HEK293 (cell line): Measurements from ENCODE around the gene KRT15.

Experiments used
- CTCF ChIA-PET: fragments of 350-600 bp; formaldehyde crosslinking; extraction: SDS; loops from one replicate; lab custom pipeline; 2021; ENCODE audit warnings: antibody characterized with exemption; lab: Yijun Ruan, JAX
- POLR2A ChIA-PET: fragments of 300-600 bp; formaldehyde crosslinking; extraction: SDS; loops from one replicate; lab custom pipeline; 2020; ENCODE audit warnings: antibody characterized with exemption, inconsistent platforms; lab: Yijun Ruan, JAX
- H3K27ac ChIP-seq: fragments of 200-500 bp; sonication (Bioruptor generic); 2 replicates; pipeline ENCODE4 v1.5.1; 2014; ENCODE audit warnings: low read depth, low read length, control low read depth, inconsistent platforms; ENCODE audit errors: extremely low read depth
- H3K36me3 ChIP-seq, 2 experiments: fragments of 200-500 bp in 1 of 2; sonication (Bioruptor generic) in 1 of 2; 1 replicate in 1 of 2; 2 replicates in 1 of 2; pipeline ENCODE4 v1.5.1; 2014 to 2017; ENCODE audit warnings: inconsistent platforms in 2 of 2, low read length in 2 of 2; ENCODE audit not compliant: control insufficient read depth in 2 of 2, insufficient read depth in 1 of 2
- H3K4me1 ChIP-seq: fragments of 200-500 bp; sonication (Bioruptor generic); 2 replicates; pipeline ENCODE4 v1.5.1; 2014; ENCODE audit warnings: mild to moderate bottlenecking, low read length, inconsistent platforms; ENCODE audit not compliant: control insufficient read depth, insufficient read depth
- H3K4me3 ChIP-seq: 2 replicates; pipeline ENCODE4 v1.5.1; 2011; ENCODE audit warnings: low read depth, mild to moderate bottlenecking, control low read depth, low read length, moderate library complexity
- H3K9me3 ChIP-seq: fragments of 200-500 bp; sonication (Bioruptor generic); 2 replicates; pipeline ENCODE4 v1.5.1; 2014; ENCODE audit warnings: low read depth, low read length, inconsistent platforms; ENCODE audit not compliant: control insufficient read depth, insufficient read depth
- EGR2 ChIP-seq: fragments of 450-650 bp; formaldehyde crosslinking; IDR thresholded peaks from 2 replicates; pipeline ENCODE4 v1.5.1; 2016; ENCODE audit warnings: low read depth, missing biosample characterization, missing genetic modification characterization
- ELK4 ChIP-seq: IDR thresholded peaks from 2 replicates; pipeline ENCODE4 v1.6.1; 2011; ENCODE audit warnings: mild to moderate bottlenecking, low read depth, low read length, borderline replicate concordance
- GLIS1 ChIP-seq: fragments of 450-650 bp; formaldehyde crosslinking; IDR thresholded peaks from 2 replicates; pipeline ENCODE4 v1.5.1; 2016; ENCODE audit warnings: missing biosample characterization, missing genetic modification characterization
- KLF1 ChIP-seq: fragments of 450-650 bp; formaldehyde crosslinking; IDR thresholded peaks from 2 replicates; pipeline ENCODE4 v1.5.1; 2016; ENCODE audit warnings: missing biosample characterization, missing genetic modification characterization
- ZBTB11 ChIP-seq: fragments of 450-650 bp; formaldehyde crosslinking; conservative IDR thresholded peaks from 2 replicates; pipeline ENCODE4 v1.5.1; 2016; ENCODE audit warnings: low read depth, missing biosample characterization, missing genetic modification characterization
- ZBTB17 ChIP-seq: fragments of 450-650 bp; formaldehyde crosslinking; IDR thresholded peaks from 2 replicates; pipeline ENCODE4 v1.5.1; 2016; ENCODE audit warnings: missing biosample characterization, missing genetic modification characterization
- ZBTB49 ChIP-seq: fragments of 450-650 bp; formaldehyde crosslinking; IDR thresholded peaks from 2 replicates; pipeline ENCODE4 v1.5.1; 2016; ENCODE audit warnings: missing biosample characterization, missing genetic modification characterization, low read depth
- ZFHX2 ChIP-seq: fragments of 450-650 bp; formaldehyde crosslinking; conservative IDR thresholded peaks from 2 replicates; pipeline ENCODE4 v1.5.1; 2016; ENCODE audit warnings: missing biosample characterization, missing genetic modification characterization
- ZFP3 ChIP-seq: fragments of 450-650 bp; formaldehyde crosslinking; IDR thresholded peaks from 2 replicates; pipeline ENCODE4 v1.5.1; 2016; ENCODE audit warnings: low read depth, missing biosample characterization, missing genetic modification characterization
- ZNF335 ChIP-seq: fragments of 450-650 bp; formaldehyde crosslinking; conservative IDR thresholded peaks from 2 replicates; pipeline ENCODE4 v1.5.1; 2016; ENCODE audit warnings: missing biosample characterization, missing genetic modification characterization
- ZNF354C ChIP-seq: fragments of 450-650 bp; formaldehyde crosslinking; IDR thresholded peaks from 2 replicates; pipeline ENCODE4 v1.5.1; 2016; ENCODE audit warnings: missing biosample characterization, missing genetic modification characterization, low read depth, borderline replicate concordance
- ZNF521 ChIP-seq: fragments of 450-650 bp; formaldehyde crosslinking; IDR thresholded peaks from 2 replicates; pipeline ENCODE4 v1.5.1; 2017; ENCODE audit warnings: missing biosample characterization, mild to moderate bottlenecking, missing genetic modification characterization
- ZNF664 ChIP-seq: fragments of 450-650 bp; formaldehyde crosslinking; IDR thresholded peaks from 2 replicates; pipeline ENCODE4 v1.5.1; 2016; ENCODE audit warnings: missing biosample characterization, missing genetic modification characterization
- ZNF707 ChIP-seq: fragments of 450-650 bp; formaldehyde crosslinking; IDR thresholded peaks from 2 replicates; pipeline ENCODE4 v1.5.1; 2016; ENCODE audit warnings: missing biosample characterization, missing genetic modification characterization
- ZNF747 ChIP-seq: fragments of 450-650 bp; formaldehyde crosslinking; IDR thresholded peaks from 2 replicates; pipeline ENCODE4 v1.5.1; 2016; ENCODE audit warnings: missing biosample characterization, missing genetic modification characterization

KRT15 gene

GRCh38 chr17:41567317-41567716, 48.6 kb upstream of the KRT15 start (continued):
- TF ChIP-seq ZNF521 (tag by site-specific recombination) (peak; percentile 71; the same call in 1 of the 2 replicates), ZNF707 (tag by site-specific recombination) (no peak), EGR2 (tag by site-specific recombination) (peak; percentile 99), ELK4 (no peak)

GRCh38 chr17:41565338-41565737, 46.6 kb upstream of the KRT15 start:
- CTCF ChIA-PET: interaction anchor here (1.2 to 14.3 kb wide), 7 partner anchors 9 to 102 kb away, joined by 3 to 115 read pairs (median 9); no protein-coding TSS in a partner anchor
- no peak for TF ChIP-seq ZBTB49 (tag by site-specific recombination)
- TF ChIP-seq KLF1 (tag by site-specific recombination): no peak
- no peak for TF ChIP-seq ZBTB11
- TF ChIP-seq ZNF747 (tag by site-specific recombination): no peak
- no peak for TF ChIP-seq ZBTB17 (tag by site-specific recombination)
- TF ChIP-seq GLIS1 (tag by site-specific recombination): no peak
- TF ChIP-seq ZNF335 (tag by site-specific recombination): peak; percentile 58
- no peak for TF ChIP-seq ZFP3 (tag by site-specific recombination)
- Histone ChIP-seq H3K36me3 (no peaks in the 10 kb centered on the region), H3K4me3 (no peak overlapping the region), H3K9me3 (no peaks in the 10 kb centered on the region), H3K27ac (no peak overlapping the region), H3K4me1 (no peaks in the 10 kb centered on the region)
- POLR2A ChIA-PET: interaction anchor here (0.8 kb wide), 1 partner anchor 123 kb away, joined by 3 read pairs; the partner anchor contains the start of gene EIF1

- ChIA-PET CTCF (interaction anchor here (3.1 to 14.3 kb wide), 3 partner anchors 14 to 100 kb away, joined by 17 to 115 read pairs (median 75); no protein-coding TSS in a partner anchor), POLR2A (interaction anchor here (0.6 to 1.3 kb wide), 2 partner anchors 73 to 125 kb away, joined by 3 read pairs; partner anchors contain the start of gene EIF1)
- TF ChIP-seq ZNF354C (tag by site-specific recombination) (no peak), ZFHX2 (tag by site-specific recombination) (no peak), ZNF664 (tag by site-specific recombination) (no peak)
- Histone ChIP-seq H3K27ac (no peak overlapping the region), H3K4me1 (no peaks in the 10 kb centered on the region), H3K9me3 (no peaks in the 10 kb centered on the region), H3K36me3 (no peaks in the 10 kb centered on the region), H3K4me3 (no peak overlapping the region)
Measured at GRCh38 chr17:41563607-41564170, 45.0 kb upstream of the KRT15 start.
